Measurements from ENCODE around the gene GUK1. TPM values are rescaled to one million over a fixed set of nuclear protein-coding genes. Genes with fewer than 3 reads are reported as not detected.
A peak's percentile ranks its signal among the peaks of the same experiment; 100 is the strongest.

Gene GUK1
- total RNA-seq, 1 donor from 2014 or later = 979 TPM

GRCh38 chr1:228148935-228149405 lies 8.9 kb downstream of the GUK1 start:
- TF ChIP-seq CTCF (IDR thresholded peaks at IDR 0.05) = no peak
- H3K4me1 ChIP-seq = peaks cover 8 to 37% of the 10 kb centered on the region in 2 donors
- H3K27ac ChIP-seq = peak overlapping the region; percentile 81 to 93
- no peak for DNase-seq (ENCODE audit: low spot score in 2 of 2)
- intact Hi-C loops (cut with DNase I) = loop anchor here (1.0 kb wide), 2 partner anchors 9 to 16 kb away; partner anchors contain the start of genes GUK1 and IBA57
- peaks cover 22 to 35% of the 10 kb centered on the region in 2 donors for H3K36me3 ChIP-seq
- no peak overlapping the region for H3K4me3 ChIP-seq
- no peaks in the 10 kb centered on the region for H3K9me3 ChIP-seq
- no peaks in the 10 kb centered on the region for H3K27me3 ChIP-seq

- DNase-seq (ENCODE audit: low spot score in 2 of 2) = no peak
- intact Hi-C loops (cut with DNase I) = loop anchor here (1.0 kb wide), 2 partner anchors 9 to 16 kb away; partner anchors contain the start of genes GUK1 and IBA57
- Histone ChIP-seq H3K27ac (peak within 1 kb of the TSS; percentile 81 to 93), H3K27me3 (no peaks in the 10 kb centered on the region), H3K36me3 (peaks cover 22 to 35% of the 10 kb centered on the region in 2 donors), H3K4me3 (peak within 1 kb of the TSS in 1 of 2 donors; percentile 34), H3K9me3 (no peaks in the 10 kb centered on the region), H3K4me1 (peaks cover 8 to 31% of the 10 kb centered on the region in 2 donors)
- TF ChIP-seq CTCF (IDR thresholded peaks at IDR 0.05) = no peak
These were observed 9.5 kb downstream of the GUK1 start, which contains the start of gene GJC2 for GRCh38 chr1:228149406-228150119. Gene GJC2 (plus strand): TSS chr1:228149930. CDS start chr1:228157759, 7,829 bp downstream.

GRCh38 chr1:228150120-228150460 lies 10.0 kb downstream of the GUK1 start:
- no peaks in the 10 kb centered on the region for H3K9me3 ChIP-seq
- DNase-seq (ENCODE audit: low spot score in 2 of 2) = no peak
- intact Hi-C loops (cut with DNase I) = no loop called here
- peak overlapping the region; percentile 81 to 93 for H3K27ac ChIP-seq
- H3K4me1 ChIP-seq = peaks cover 8 to 30% of the 10 kb centered on the region in 2 donors
- H3K4me3 ChIP-seq = peak overlapping the region in 1 of 2 donors; percentile 34
- peaks cover 22 to 35% of the 10 kb centered on the region in 2 donors for H3K36me3 ChIP-seq
- TF ChIP-seq CTCF (IDR thresholded peaks at IDR 0.05) = no peak
- H3K27me3 ChIP-seq = no peaks in the 10 kb centered on the region

- TF ChIP-seq CTCF (IDR thresholded peaks at IDR 0.05) = no peak
- Histone ChIP-seq H3K9me3 (no peaks in the 10 kb centered on the region), H3K27me3 (no peaks in the 10 kb centered on the region), H3K4me3 (peak overlapping the region in 1 of 2 donors; percentile 34), H3K27ac (peak overlapping the region; percentile 81 to 93), H3K36me3 (peaks cover 22 to 30% of the 10 kb centered on the region in 2 donors), H3K4me1 (peaks cover 8 to 30% of the 10 kb centered on the region in 2 donors)
- intact Hi-C loops (cut with DNase I) = no loop called here
- DNase-seq (ENCODE audit: low spot score in 2 of 2) = no peak
These were observed 10.5 kb downstream of the GUK1 start for GRCh38 chr1:228150461-228151179.

GRCh38 chr1:228151180-228151925 lies 11.3 kb downstream of the GUK1 start:
- H3K36me3 ChIP-seq = peaks cover 22 to 23% of the 10 kb centered on the region in 2 donors
- no peaks in the 10 kb centered on the region for H3K27me3 ChIP-seq
- H3K4me1 ChIP-seq = peaks cover 8 to 30% of the 10 kb centered on the region in 2 donors
- H3K4me3 ChIP-seq = no peak overlapping the region
- H3K9me3 ChIP-seq = no peaks in the 10 kb centered on the region
- intact Hi-C loops (cut with DNase I) = no loop called here
- no peak for DNase-seq (ENCODE audit: low spot score in 2 of 2)
- no peak for TF ChIP-seq CTCF (IDR thresholded peaks at IDR 0.05)
- peak overlapping the region; percentile 81 to 93 for H3K27ac ChIP-seq

All from ascending aorta (tissue), 2 donors.